GM12892 (cell line): Measurements from ENCODE around the gene TMEM163.

ENCODE experiments used
- POLR2A ChIP-seq: IDR thresholded peaks from 2 replicates; pipeline ENCODE4 v1.6.1; 2011; ENCODE audit warnings: low read depth, low read length, control low read depth
- POLR2AphosphoS5 ChIP-seq: IDR thresholded peaks from 2 replicates; pipeline ENCODE4 v1.6.1; 2011; ENCODE audit warnings: low read depth, low read length, control low read depth
- TAF1 ChIP-seq: IDR thresholded peaks from 2 replicates; pipeline ENCODE4 v1.6.1; 2011; ENCODE audit warnings: low read depth, mild to moderate bottlenecking, control low read depth, low read length, borderline replicate concordance

DNA sequence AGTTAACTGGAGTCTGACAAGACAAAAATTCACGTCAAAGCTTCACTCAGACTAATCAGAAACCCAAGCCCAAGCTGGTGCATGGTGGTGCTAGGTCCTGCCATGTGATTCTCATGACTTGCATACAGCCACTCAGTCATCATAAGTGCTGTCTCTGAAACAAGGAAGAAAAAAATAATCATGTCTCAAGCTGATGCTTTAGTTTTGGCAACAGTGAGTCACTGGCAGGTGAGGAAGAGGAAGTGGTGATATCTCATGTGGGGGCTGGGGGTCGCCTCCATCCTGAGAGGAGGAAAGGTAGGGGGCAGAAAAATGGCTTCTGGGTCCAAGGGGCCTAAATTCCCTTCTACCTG lies 136.3 kb downstream of the TMEM163 start:
- TF ChIP-seq POLR2A (no peak), POLR2AphosphoS5 (no peak), TAF1 (no peak)
